Parathyroid adenoma (tissue), 2 donors: ENCODE measurements around the gene GABPB1.

Experiments used
- H2AFZ ChIP-seq: fragments of 300-600 bp; sonication (generic); one replicate; pipeline ENCODE4 v1.7.0; 2017; ENCODE audit warnings: antibody characterized with exemption, mild to moderate bottlenecking
- H3K27ac ChIP-seq: fragments of 300-600 bp; sonication (generic); one replicate; pipeline ENCODE4 v1.7.0; 2017
- H3K27me3 ChIP-seq: fragments of 300-600 bp; sonication (generic); one replicate; pipeline ENCODE4 v1.7.0; 2017; ENCODE audit warnings: low read length; ENCODE audit not compliant: control insufficient read depth, insufficient read depth
- H3K36me3 ChIP-seq: fragments of 300-600 bp; sonication (generic); one replicate; pipeline ENCODE4 v1.7.0; 2017; ENCODE audit warnings: low read length; ENCODE audit not compliant: control insufficient read depth, insufficient read depth
- H3K4me1 ChIP-seq: fragments of 300-600 bp; sonication (generic); one replicate; pipeline ENCODE4 v1.7.0; 2017; ENCODE audit warnings: control low read depth
- H3K4me2 ChIP-seq: fragments of 300-600 bp; sonication (generic); one replicate; pipeline ENCODE4 v1.7.0; 2017; ENCODE audit warnings: low read length
- H3K4me3 ChIP-seq: fragments of 300-600 bp; sonication (generic); one replicate; pipeline ENCODE4 v1.7.0; 2017; ENCODE audit warnings: low read depth, low read length
- H3K79me2 ChIP-seq: fragments of 300-600 bp; sonication (generic); one replicate; pipeline ENCODE4 v1.7.0; 2017; ENCODE audit warnings: control low read depth
- H3K9ac ChIP-seq: fragments of 300-600 bp; sonication (generic); one replicate; pipeline ENCODE4 v1.7.0; 2017; ENCODE audit warnings: mild to moderate bottlenecking
- H3K9me3 ChIP-seq: fragments of 300-600 bp; sonication (generic); one replicate; pipeline ENCODE4 v1.7.0; 2017; ENCODE audit warnings: low read length; ENCODE audit not compliant: control insufficient read depth
- CTCF ChIP-seq: fragments of 300-600 bp; sonication (generic); IDR thresholded peaks from one replicate; pipeline ENCODE4 v1.7.0; 2017; ENCODE audit warnings: antibody characterized with exemption, mild to moderate bottlenecking
- donor health status: primary hyperparathyroidism.

Gene GABPB1

GRCh38 chr15:50339717-50340116 is 15.3 kb downstream of the GABPB1 start:
- no peak for TF ChIP-seq CTCF
- no peak overlapping the region for H3K27ac ChIP-seq
- no peak overlapping the region for H3K9ac ChIP-seq

GRCh38 chr15:50335251-50335650 is 19.7 kb downstream of the GABPB1 start:
- H3K9ac ChIP-seq = no peak overlapping the region
- no peaks in the 10 kb centered on the region for H3K9me3 ChIP-seq
- TF ChIP-seq CTCF = no peak
- no peaks in the 10 kb centered on the region for H3K27me3 ChIP-seq
- H3K27ac ChIP-seq = no peak overlapping the region
- peaks cover 4% of the 10 kb centered on the region for H3K79me2 ChIP-seq
- H3K4me3 ChIP-seq = no peak overlapping the region
- no peak overlapping the region for H3K4me2 ChIP-seq
- no peak overlapping the region for H2AFZ ChIP-seq
- no peaks in the 10 kb centered on the region for H3K4me1 ChIP-seq
- no peaks in the 10 kb centered on the region for H3K36me3 ChIP-seq

More at GRCh38 chr15:50339717-50340116, 15.3 kb downstream of the GABPB1 start:
- H2AFZ ChIP-seq = no peak overlapping the region
- no peak overlapping the region for H3K4me2 ChIP-seq
- H3K27me3 ChIP-seq = no peaks in the 10 kb centered on the region
- no peaks in the 10 kb centered on the region for H3K4me1 ChIP-seq
- peaks cover 12% of the 10 kb centered on the region for H3K79me2 ChIP-seq
- H3K36me3 ChIP-seq = no peaks in the 10 kb centered on the region
- H3K9me3 ChIP-seq = no peaks in the 10 kb centered on the region
- H3K4me3 ChIP-seq = no peak overlapping the region

GRCh38 chr15:50333229-50333628 is 21.8 kb downstream of the GABPB1 start:
- no peak for TF ChIP-seq CTCF
- Histone ChIP-seq H3K9ac (no peak overlapping the region), H3K27me3 (no peaks in the 10 kb centered on the region), H3K79me2 (peaks cover 4% of the 10 kb centered on the region), H3K27ac (no peak overlapping the region), H3K4me3 (no peak overlapping the region), H3K36me3 (no peaks in the 10 kb centered on the region), H3K4me1 (no peaks in the 10 kb centered on the region), H2AFZ (no peak overlapping the region), H3K9me3 (no peaks in the 10 kb centered on the region), H3K4me2 (no peak overlapping the region)

DNA sequence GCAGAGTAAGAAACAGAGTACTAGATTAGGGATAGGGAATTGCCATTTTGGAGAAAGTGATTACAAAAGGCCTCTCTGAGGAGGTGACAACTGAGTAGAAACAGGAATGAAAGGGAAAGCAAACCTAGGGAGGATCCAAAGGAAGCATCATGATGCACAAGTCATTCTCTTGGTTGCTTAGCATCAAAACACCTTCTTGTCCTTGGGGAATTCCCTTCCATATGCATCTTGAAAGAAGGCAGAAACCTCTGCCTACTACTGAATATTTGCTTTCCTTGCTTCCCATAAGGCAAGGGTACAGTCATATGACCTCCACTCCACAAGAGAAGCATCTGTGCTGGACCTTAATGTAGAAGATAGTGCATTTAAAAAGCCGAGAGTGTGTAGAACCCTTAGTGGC is 24.1 kb downstream of the GABPB1 start:
- Histone ChIP-seq H3K9ac (no peak overlapping the region), H3K4me2 (no peak overlapping the region), H3K27ac (no peak overlapping the region), H3K4me3 (no peak overlapping the region), H3K4me1 (no peaks in the 10 kb centered on the region), H3K9me3 (no peaks in the 10 kb centered on the region), H2AFZ (no peak overlapping the region), H3K36me3 (no peaks in the 10 kb centered on the region), H3K27me3 (no peaks in the 10 kb centered on the region), H3K79me2 (peaks cover 4% of the 10 kb centered on the region)
- TF ChIP-seq CTCF = no peak

DNA sequence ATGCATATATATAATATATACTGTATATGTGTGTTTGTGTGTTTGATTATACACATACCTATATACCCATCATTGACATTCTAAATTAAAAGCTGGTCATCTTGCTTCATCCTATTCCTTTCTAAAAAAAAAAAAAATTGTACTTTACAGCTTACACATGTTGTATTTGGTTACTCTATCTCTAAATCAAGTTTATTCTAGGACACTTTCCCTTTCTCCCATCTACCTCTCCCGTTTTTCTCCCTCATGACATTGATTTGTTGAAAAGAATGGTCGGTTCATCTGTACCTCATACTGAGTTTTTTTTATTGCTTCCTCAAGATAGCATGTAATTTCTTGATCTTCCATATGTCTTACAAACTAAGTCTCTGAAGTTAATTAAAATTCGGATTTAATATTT is 26.9 kb downstream of the GABPB1 start:
- Histone ChIP-seq H3K4me3 (no peak overlapping the region), H3K4me2 (no peak overlapping the region), H3K9ac (no peak overlapping the region), H3K79me2 (no peaks in the 10 kb centered on the region), H2AFZ (no peak overlapping the region), H3K36me3 (no peaks in the 10 kb centered on the region), H3K4me1 (no peaks in the 10 kb centered on the region), H3K27ac (no peak overlapping the region), H3K9me3 (no peaks in the 10 kb centered on the region), H3K27me3 (no peaks in the 10 kb centered on the region)
- no peak for TF ChIP-seq CTCF
